ENCODE measurements around the gene ZFP37.

Gene ZFP37

GRCh38 chr9:113018247-113018646, 38.3 kb downstream of the ZFP37 start:
- H3K4me3 ChIP-seq (IDR thresholded peaks at IDR 0.05; ENCODE audit: insufficient read depth, low read depth, low read length) = no peak overlapping the region
- H2AFZ ChIP-seq (ENCODE audit: low read depth) = no peak overlapping the region
- H3K27me3 ChIP-seq (ENCODE audit: insufficient read depth, low read depth) = no peaks in the 10 kb centered on the region
- no peaks in the 10 kb centered on the region for H4K20me1 ChIP-seq (ENCODE audit: insufficient read depth)
- TF ChIP-seq CTCF (conservative IDR thresholded peaks at IDR 0.05; ENCODE audit: low read depth, low read length) = no peak
- no peak overlapping the region for H3K9ac ChIP-seq
- no peaks in the 10 kb centered on the region for H3K36me3 ChIP-seq (ENCODE audit: insufficient read depth)
- no peaks in the 10 kb centered on the region for H3K4me1 ChIP-seq (ENCODE audit: low read depth, poor library complexity, severe bottlenecking)
- H3K27ac ChIP-seq = no peak overlapping the region
- H3K79me2 ChIP-seq (ENCODE audit: insufficient read depth, low read depth) = no peaks in the 10 kb centered on the region
- no peak overlapping the region for H3K4me2 ChIP-seq

GRCh38 chr9:113012492-113012891, 44.0 kb downstream of the ZFP37 start:
- no peaks in the 10 kb centered on the region for H3K4me1 ChIP-seq (ENCODE audit: low read depth, poor library complexity, severe bottlenecking)
- no peak overlapping the region for H3K4me2 ChIP-seq
- H3K27me3 ChIP-seq (ENCODE audit: insufficient read depth, low read depth) = no peaks in the 10 kb centered on the region
- no peaks in the 10 kb centered on the region for H3K36me3 ChIP-seq (ENCODE audit: insufficient read depth)
- no peak overlapping the region for H3K4me3 ChIP-seq (IDR thresholded peaks at IDR 0.05; ENCODE audit: insufficient read depth, low read depth, low read length)
- H3K79me2 ChIP-seq (ENCODE audit: insufficient read depth, low read depth) = no peaks in the 10 kb centered on the region
- no peak for TF ChIP-seq CTCF (conservative IDR thresholded peaks at IDR 0.05; ENCODE audit: low read depth, low read length)
- no peaks in the 10 kb centered on the region for H4K20me1 ChIP-seq (ENCODE audit: insufficient read depth)
- H3K27ac ChIP-seq = no peak overlapping the region
- H3K9ac ChIP-seq = no peak overlapping the region
- no peak overlapping the region for H2AFZ ChIP-seq (ENCODE audit: low read depth)

GRCh38 chr9:113011911-113012381, 44.6 kb downstream of the ZFP37 start, which contains the start of gene ZNF883:
Gene ZNF883, minus strand, starts transcription at chr9:113012192.
- Histone ChIP-seq H3K27ac (no peak within 1 kb of the TSS), H3K79me2 (ENCODE audit: insufficient read depth, low read depth) (no peaks in the 10 kb centered on the region), H3K4me3 (IDR thresholded peaks at IDR 0.05; ENCODE audit: insufficient read depth, low read depth, low read length) (no peak within 1 kb of the TSS), H3K27me3 (ENCODE audit: insufficient read depth, low read depth) (no peaks in the 10 kb centered on the region), H3K4me1 (ENCODE audit: low read depth, poor library complexity, severe bottlenecking) (no peaks in the 10 kb centered on the region), H2AFZ (ENCODE audit: low read depth) (no peak within 1 kb of the TSS), H3K4me2 (no peak within 1 kb of the TSS), H4K20me1 (ENCODE audit: insufficient read depth) (no peaks in the 10 kb centered on the region), H3K9ac (no peak within 1 kb of the TSS), H3K36me3 (ENCODE audit: insufficient read depth) (no peaks in the 10 kb centered on the region)
- no peak for TF ChIP-seq CTCF (conservative IDR thresholded peaks at IDR 0.05; ENCODE audit: low read depth, low read length)

- Histone ChIP-seq H3K4me1 (ENCODE audit: low read depth, poor library complexity, severe bottlenecking) (no peaks in the 10 kb centered on the region), H3K36me3 (ENCODE audit: insufficient read depth) (no peaks in the 10 kb centered on the region), H3K4me2 (no peak overlapping the region), H4K20me1 (ENCODE audit: insufficient read depth) (no peaks in the 10 kb centered on the region), H3K9ac (no peak overlapping the region), H3K27me3 (ENCODE audit: insufficient read depth, low read depth) (no peaks in the 10 kb centered on the region), H3K4me3 (IDR thresholded peaks at IDR 0.05; ENCODE audit: insufficient read depth, low read depth, low read length) (no peak overlapping the region), H3K27ac (no peak overlapping the region), H3K79me2 (ENCODE audit: insufficient read depth, low read depth) (no peaks in the 10 kb centered on the region), H2AFZ (ENCODE audit: low read depth) (no peak overlapping the region)
- no peak for TF ChIP-seq CTCF (conservative IDR thresholded peaks at IDR 0.05; ENCODE audit: low read depth, low read length)
These were observed 50.7 kb downstream of the ZFP37 start for GRCh38 chr9:113005777-113006176.

All from KMS-11 (cell line).